ENCODE data around the gene FAAH.

DNA sequence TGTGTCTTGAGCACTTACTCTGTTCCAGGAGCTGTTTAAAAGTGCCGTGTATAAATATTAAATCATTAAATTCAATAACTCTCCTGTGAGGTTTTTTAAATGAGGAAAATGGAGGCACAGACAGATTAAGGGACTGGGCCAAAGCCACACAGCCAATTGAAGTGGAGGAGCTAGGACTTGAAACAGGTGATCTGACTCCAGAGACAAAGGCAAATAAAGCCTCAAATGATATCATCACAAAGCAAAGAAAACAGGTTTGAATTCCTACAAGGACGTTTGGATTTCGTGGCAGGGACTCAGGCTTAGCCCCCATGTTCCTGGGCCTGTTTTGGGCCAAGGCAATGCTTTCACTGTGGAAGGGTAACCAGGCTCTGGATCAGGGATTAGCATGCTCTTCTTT, 50.3 kb downstream of the FAAH start:
- TF ChIP-seq, protein P1, sequence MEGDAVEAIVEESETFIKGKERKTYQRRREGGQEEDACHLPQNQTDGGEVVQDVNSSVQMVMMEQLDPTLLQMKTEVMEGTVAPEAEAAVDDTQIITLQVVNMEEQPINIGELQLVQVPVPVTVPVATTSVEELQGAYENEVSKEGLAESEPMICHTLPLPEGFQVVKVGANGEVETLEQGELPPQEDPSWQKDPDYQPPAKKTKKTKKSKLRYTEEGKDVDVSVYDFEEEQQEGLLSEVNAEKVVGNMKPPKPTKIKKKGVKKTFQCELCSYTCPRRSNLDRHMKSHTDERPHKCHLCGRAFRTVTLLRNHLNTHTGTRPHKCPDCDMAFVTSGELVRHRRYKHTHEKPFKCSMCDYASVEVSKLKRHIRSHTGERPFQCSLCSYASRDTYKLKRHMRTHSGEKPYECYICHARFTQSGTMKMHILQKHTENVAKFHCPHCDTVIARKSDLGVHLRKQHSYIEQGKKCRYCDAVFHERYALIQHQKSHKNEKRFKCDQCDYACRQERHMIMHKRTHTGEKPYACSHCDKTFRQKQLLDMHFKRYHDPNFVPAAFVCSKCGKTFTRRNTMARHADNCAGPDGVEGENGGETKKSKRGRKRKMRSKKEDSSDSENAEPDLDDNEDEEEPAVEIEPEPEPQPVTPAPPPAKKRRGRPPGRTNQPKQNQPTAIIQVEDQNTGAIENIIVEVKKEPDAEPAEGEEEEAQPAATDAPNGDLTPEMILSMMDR (IDR thresholded peaks at IDR 0.05; ENCODE audit: low read depth, low read length): no peak
- no peak for TF ChIP-seq EZH2phosphoT487 (IDR thresholded peaks at IDR 0.05; ENCODE audit: low read depth)
